ENCODE results near the gene CER1.
"Not testable (repeated sequence)": the region's sequence is repeated elsewhere in the genome, so short reads cannot be mapped to it uniquely, and the experiment has no call there.

Gene CER1

DNA sequence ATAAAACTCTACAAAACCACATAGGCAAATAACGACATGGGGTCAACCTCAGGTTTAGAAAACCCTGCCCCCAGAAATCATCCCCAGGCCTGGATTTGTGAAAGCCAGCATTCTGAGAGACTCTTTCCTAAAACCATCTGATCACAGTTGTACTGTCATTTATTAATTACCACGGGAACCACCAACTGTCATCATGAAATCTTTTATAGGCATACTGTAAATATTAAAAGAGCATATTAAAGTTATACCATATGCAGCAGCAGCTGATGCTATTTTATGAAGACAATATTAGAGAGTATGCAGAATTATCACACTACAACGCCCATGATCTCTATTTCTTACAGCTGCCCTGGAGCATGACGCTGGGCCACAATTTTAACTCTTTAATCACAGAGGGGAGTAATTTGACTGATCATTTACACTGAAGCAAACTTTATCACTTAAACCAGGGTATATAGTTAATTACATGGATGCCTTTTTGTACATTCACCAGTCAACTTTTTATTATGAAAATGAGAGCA, 20.3 kb downstream of the CER1 start:
- no peak overlapping the region for H3K4me3 Mint-ChIP-seq
- peaks cover 6% of the 10 kb centered on the region for H3K27me3 Mint-ChIP-seq (ENCODE audit: low read depth)
- no peaks in the 10 kb centered on the region for H3K4me1 Mint-ChIP-seq (ENCODE audit: low read depth)
- peaks cover 22% of the 10 kb centered on the region for H3K9me3 Mint-ChIP-seq
- H3K36me3 Mint-ChIP-seq (ENCODE audit: low read depth), result no peaks in the 10 kb centered on the region
- no peak for DNase-seq (ENCODE audit: low spot score)
- H3K27ac Mint-ChIP-seq, result no peak overlapping the region

DNA sequence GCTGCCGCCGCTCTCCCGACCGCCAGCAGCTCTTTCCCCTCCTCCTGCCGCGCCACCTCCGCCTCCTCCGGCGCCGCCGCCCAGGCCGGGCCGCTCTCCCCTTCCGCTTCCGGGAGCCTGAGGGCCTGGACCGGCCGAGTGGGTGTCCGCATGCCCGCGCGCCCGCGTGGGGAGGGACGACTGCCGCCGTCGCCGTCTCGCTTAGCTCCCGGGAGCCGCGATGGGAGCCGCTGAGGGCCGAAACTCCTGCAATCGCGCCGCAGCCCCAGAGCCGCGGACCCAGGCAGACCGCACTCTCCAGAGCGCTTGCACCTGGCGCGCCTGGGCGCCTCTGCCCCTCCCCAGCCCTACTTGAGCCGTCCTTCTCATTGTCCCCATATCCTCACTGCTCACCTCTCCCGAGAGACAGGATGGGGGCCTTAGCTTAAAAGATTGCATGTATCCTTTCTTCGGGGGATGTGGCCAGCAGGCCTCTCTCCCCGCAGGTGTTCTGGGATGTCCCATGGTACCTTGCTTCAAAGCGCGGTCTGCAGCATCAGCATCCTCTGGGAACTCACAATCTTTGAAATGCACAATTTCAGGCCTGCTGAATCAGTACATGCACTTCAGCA, 29.2 kb downstream of the CER1 start, which contains the start of gene ZDHHC21:
TSS of gene ZDHHC21 (minus strand) at position 182 of the 611 bp plus-strand sequence. CDS start 19,092 bp downstream, outside the sequence.
- peaks cover 25% of the 10 kb centered on the region for H3K4me1 Mint-ChIP-seq (ENCODE audit: low read depth)
- DNase-seq (ENCODE audit: low spot score), result peak; percentile 69
- peak within 1 kb of the TSS; percentile 94 for H3K4me3 Mint-ChIP-seq
- H3K36me3 Mint-ChIP-seq (ENCODE audit: low read depth), result peaks cover 12% of the 10 kb centered on the region
- H3K9me3 Mint-ChIP-seq, result no peaks in the 10 kb centered on the region
- H3K27ac Mint-ChIP-seq, result peak within 1 kb of the TSS; percentile 93
- peaks cover 7% of the 10 kb centered on the region for H3K27me3 Mint-ChIP-seq (ENCODE audit: low read depth)

DNA sequence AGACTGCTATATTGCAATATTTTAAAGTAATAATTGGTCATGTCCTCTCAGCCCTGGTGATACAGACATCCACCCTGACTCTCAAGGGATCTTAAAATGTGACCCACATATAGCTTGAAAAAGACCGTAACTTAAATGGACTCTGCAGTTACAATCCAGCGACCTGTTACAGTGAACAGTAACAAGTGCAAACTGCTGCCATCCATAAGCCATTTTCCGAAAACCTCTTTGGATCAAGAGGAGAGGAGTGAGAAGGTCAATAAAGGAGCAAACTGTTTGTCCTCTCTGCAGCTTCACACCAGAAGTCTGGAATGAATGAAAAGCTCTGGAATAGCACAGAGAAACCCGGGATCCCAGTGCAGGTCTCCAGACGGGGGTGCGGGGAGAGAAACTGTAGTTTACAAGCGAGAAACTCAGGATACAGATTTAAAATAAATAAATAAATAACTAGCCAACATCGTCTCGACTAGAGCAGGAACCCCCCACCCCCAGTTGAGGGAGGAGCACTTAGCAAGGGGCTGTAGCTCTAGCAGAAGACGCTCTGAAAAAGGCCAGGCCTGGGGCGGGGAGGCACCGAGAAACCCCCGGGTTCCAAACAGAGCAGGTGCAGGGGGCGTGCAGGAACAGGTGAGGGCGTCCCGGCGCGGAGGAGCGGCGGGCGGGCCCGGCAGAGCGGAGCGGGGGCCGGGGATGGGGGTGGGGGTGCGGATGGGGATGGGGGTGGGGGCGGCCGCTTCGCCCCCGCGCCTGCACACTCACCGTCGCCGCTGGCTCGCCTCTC, 29.9 kb downstream of the CER1 start:
- H3K27ac Mint-ChIP-seq, result peak overlapping the region; percentile 87
- H3K9me3 Mint-ChIP-seq, result no peaks in the 10 kb centered on the region
- H3K36me3 Mint-ChIP-seq (ENCODE audit: low read depth), result peaks cover 13% of the 10 kb centered on the region
- DNase-seq (ENCODE audit: low spot score), result no peak
- H3K4me1 Mint-ChIP-seq (ENCODE audit: low read depth), result peaks cover 26% of the 10 kb centered on the region
- H3K27me3 Mint-ChIP-seq (ENCODE audit: low read depth), result peaks cover 4% of the 10 kb centered on the region
- peak overlapping the region; percentile 94 for H3K4me3 Mint-ChIP-seq

DNA sequence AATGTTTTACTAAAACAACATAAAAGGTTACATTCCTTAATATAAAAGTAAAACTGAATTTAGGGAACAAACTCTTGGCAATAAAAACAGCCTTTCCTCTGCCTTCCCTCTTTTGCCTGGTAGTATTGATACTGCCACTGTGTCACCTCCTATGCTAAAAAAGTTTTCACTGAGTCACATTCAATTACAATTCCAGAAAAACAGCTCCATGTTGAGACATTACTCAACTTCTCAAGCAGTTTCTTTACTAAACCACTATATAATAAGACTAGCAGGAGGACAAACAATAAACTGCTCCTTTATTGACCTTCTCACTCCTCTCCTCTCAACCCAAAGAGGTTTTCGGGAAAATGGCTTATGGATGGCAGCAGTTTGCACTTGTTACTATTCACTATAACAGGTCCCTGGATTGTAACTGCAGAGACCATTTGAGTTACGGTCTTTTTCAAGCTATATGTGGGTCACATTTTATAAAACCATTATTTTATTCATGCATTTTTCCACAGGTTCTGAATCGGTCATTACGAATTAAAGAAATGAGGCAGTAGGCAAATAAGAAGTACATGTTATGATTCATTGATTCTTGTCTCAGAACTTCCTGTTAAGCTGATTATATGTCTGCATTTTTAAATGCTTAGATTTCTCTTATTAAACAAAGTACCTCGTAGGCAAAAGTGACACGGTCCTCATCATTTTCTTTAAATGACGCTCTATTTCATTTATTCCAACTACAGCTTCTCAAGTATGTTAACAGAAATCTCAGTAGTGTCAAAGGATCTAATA, 31.4 kb downstream of the CER1 start:
- Mint-ChIP-seq H3K27me3 (ENCODE audit: low read depth) (no peaks in the 10 kb centered on the region), H3K27ac (no peak overlapping the region), H3K4me3 (peak overlapping the region; percentile 30), H3K36me3 (ENCODE audit: low read depth) (peaks cover 21% of the 10 kb centered on the region), H3K4me1 (ENCODE audit: low read depth) (peaks cover 26% of the 10 kb centered on the region), H3K9me3 (no peaks in the 10 kb centered on the region)
- DNase-seq (ENCODE audit: low spot score), result no peak

DNA sequence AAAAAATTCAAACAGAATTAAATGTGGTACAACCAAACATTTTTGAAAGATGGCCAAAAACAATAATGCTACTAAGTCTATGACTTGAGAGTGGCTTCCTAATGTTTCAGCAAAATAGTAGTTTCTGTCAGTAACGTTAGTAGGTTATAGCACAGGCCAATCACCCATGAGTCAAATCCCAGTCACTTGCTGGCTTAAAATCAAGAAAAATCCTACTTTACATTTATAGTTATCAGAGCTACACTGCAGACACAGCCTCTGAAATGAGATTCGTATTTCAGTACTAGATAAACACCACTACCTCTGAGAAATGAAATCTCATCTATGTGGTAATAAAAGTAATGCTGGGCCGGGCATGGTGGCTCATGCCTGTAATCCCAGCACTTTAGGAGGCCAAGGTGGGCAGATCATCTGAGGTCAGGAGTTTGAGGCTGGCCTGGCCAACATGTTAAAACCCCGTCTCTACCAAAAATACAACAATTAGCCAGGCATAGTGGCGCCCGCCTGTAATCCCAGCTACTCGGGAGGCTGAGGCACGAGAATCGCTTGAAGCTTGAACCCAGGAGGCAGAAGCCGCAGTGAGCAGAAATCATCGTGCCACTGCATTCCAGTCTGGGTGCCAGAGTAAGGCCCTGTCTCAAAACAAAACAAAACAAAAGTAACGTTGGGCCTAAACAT, 35.4 kb downstream of the CER1 start:
- peaks cover 36% of the 10 kb centered on the region for H3K36me3 Mint-ChIP-seq (ENCODE audit: low read depth)
- no peak for DNase-seq (ENCODE audit: low spot score)

DNA sequence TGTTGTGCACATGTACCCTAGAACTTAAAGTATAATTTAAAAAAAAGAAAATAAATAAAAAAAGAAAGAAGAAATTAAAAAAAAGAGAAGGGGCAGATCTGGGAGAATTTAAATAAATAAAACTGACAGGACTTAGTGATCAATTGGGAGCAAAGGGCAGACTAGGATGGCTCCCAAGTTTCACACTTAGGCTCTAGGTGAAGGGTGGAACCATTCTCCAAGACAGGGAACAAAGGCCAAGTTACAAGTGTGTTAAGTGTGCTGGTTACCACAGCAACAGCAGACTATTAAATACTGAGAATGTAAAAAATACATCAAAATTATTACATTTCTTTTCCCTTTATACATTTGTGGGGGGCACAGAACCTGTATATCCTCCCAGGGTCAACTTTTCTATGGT, 36.4 kb downstream of the CER1 start:
- no peak for DNase-seq (ENCODE audit: low spot score)
- H3K36me3 Mint-ChIP-seq (ENCODE audit: low read depth), result peaks cover 38% of the 10 kb centered on the region
- H3K4me3 Mint-ChIP-seq, result no peak overlapping the region
- H3K4me1 Mint-ChIP-seq (ENCODE audit: low read depth), result peaks cover 16% of the 10 kb centered on the region
- peaks cover 6% of the 10 kb centered on the region for H3K9me3 Mint-ChIP-seq
- no peaks in the 10 kb centered on the region for H3K27me3 Mint-ChIP-seq (ENCODE audit: low read depth)
- no peak overlapping the region for H3K27ac Mint-ChIP-seq

More for the DNA sequence above, 35.4 kb downstream of the CER1 start:
- Mint-ChIP-seq H3K4me1 (ENCODE audit: low read depth) (peaks cover 23% of the 10 kb centered on the region), H3K9me3 (peaks cover 6% of the 10 kb centered on the region), H3K4me3 (no peak overlapping the region), H3K27ac (no peak overlapping the region), H3K27me3 (ENCODE audit: low read depth) (no peaks in the 10 kb centered on the region)

DNA sequence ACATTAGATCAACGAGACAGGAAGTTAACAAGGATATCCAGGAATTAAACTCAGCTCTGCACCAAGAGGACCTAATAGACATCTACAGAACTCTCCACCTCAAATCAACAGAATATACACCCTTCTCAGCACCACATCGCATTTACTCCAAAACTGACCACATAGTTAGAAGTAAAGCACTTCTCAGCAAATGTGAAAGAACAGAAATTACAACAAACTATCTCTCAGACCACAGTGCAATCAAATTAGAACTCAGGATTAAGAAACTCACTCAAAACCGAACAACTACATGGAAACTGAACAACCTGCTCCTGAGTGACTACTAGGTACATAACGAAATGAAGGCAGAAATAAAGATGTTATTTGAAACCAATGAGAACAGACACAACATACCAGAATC, 39.9 kb downstream of the CER1 start:
- not testable (repeated sequence) for DNase-seq (ENCODE audit: low spot score); H3K27ac Mint-ChIP-seq; H3K9me3 Mint-ChIP-seq; H3K4me1 Mint-ChIP-seq (ENCODE audit: low read depth); H3K4me3 Mint-ChIP-seq; H3K27me3 Mint-ChIP-seq (ENCODE audit: low read depth)
- peaks cover 36% of the 10 kb centered on the region for H3K36me3 Mint-ChIP-seq (ENCODE audit: low read depth)

DNA sequence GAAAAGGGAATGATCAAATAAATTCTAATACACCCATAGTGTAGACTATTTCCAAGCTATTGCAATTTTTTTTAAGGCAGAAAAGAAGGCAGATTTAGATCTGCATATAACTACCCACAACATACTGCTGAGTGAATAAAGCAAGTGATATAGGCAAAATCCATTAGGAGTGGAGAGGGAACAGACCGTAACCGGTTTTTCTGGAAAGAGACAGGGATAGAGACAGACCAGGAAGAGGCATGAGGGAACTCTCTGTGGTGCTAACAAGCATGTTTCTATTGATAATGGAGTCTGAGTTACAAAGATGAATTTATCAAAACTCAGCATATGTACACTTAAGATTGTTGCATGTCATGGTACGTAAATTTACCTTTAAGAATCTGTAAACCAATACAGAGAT, 43.8 kb downstream of the CER1 start:
- H3K27ac Mint-ChIP-seq, result no peak overlapping the region
- no peaks in the 10 kb centered on the region for H3K9me3 Mint-ChIP-seq
- H3K27me3 Mint-ChIP-seq (ENCODE audit: low read depth), result no peaks in the 10 kb centered on the region
- peaks cover 6% of the 10 kb centered on the region for H3K4me1 Mint-ChIP-seq (ENCODE audit: low read depth)
- peaks cover 22% of the 10 kb centered on the region for H3K36me3 Mint-ChIP-seq (ENCODE audit: low read depth)
- no peak overlapping the region for H3K4me3 Mint-ChIP-seq
- DNase-seq (ENCODE audit: low spot score), result no peak

DNA sequence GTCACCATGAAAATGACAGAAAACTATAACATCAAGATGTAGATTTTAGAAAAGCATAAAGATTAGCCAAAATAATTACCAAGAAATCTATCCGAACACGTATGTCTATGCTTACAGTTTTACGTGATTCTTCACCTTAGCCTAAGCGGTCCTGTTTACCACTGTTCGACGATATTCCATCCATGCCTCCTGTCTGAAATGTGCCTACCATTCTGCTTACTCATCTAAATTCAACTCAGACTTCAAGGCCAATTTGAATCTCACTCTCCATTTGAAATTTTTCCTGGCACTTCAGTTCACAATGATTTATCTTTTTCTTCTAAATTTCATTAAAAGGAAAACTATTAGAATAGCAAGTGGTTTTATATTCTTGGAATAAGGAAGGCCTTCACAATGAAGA, 44.7 kb downstream of the CER1 start:
- DNase-seq (ENCODE audit: low spot score), result no peak
- no peak overlapping the region for H3K27ac Mint-ChIP-seq
- H3K4me1 Mint-ChIP-seq (ENCODE audit: low read depth), result peaks cover 6% of the 10 kb centered on the region
- H3K36me3 Mint-ChIP-seq (ENCODE audit: low read depth), result peaks cover 21% of the 10 kb centered on the region
- no peaks in the 10 kb centered on the region for H3K27me3 Mint-ChIP-seq (ENCODE audit: low read depth)
- no peaks in the 10 kb centered on the region for H3K9me3 Mint-ChIP-seq
- no peak overlapping the region for H3K4me3 Mint-ChIP-seq

DNA sequence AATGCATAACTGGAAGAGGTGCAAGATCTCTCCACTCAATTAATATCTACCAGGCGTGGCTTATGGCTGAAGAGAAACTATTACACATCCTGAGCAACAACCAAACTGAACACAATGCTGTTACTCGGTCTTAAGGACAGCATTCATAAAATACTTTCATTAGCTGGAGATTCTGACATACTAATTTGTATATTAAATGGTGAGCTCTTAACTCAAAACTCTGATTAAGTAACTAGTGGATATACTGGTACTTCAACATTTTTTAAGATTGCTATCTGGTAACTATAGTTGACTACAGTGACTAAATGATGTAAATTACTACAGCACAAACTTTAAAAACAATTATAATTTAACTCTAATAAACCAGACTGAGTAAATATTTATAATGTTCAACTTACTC, 45.1 kb downstream of the CER1 start:
- DNase-seq (ENCODE audit: low spot score), result no peak
- H3K27ac Mint-ChIP-seq, result no peak overlapping the region

DNA sequence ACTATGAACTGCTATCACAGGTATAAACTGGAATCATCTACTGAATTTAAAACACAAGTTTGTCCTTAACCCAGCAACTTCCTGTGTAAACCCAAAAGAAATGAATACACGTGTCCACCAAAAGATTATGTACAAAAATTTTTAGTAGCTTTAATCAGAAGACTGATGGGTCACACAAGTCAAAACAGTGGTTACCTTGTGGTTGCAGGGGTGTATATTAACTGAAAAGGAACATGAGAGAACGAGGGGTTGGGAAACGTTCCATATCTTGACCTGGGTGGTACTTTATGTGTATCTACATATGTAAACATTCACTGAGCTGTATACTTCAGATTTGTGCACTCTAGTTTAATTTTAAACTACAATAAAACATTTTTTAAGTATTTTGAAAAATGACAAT, 47.9 kb downstream of the CER1 start:
- Mint-ChIP-seq H3K9me3 (no peaks in the 10 kb centered on the region), H3K4me3 (no peak overlapping the region), H3K4me1 (ENCODE audit: low read depth) (peaks cover 11% of the 10 kb centered on the region), H3K27ac (no peak overlapping the region), H3K36me3 (ENCODE audit: low read depth) (peaks cover 31% of the 10 kb centered on the region), H3K27me3 (ENCODE audit: low read depth) (no peaks in the 10 kb centered on the region)
- no peak for DNase-seq (ENCODE audit: low spot score)

More for the DNA sequence above, 45.1 kb downstream of the CER1 start:
- Mint-ChIP-seq H3K9me3 (no peaks in the 10 kb centered on the region), H3K4me3 (no peak overlapping the region), H3K4me1 (ENCODE audit: low read depth) (peaks cover 2% of the 10 kb centered on the region), H3K27me3 (ENCODE audit: low read depth) (no peaks in the 10 kb centered on the region), H3K36me3 (ENCODE audit: low read depth) (peaks cover 19% of the 10 kb centered on the region)

DNA sequence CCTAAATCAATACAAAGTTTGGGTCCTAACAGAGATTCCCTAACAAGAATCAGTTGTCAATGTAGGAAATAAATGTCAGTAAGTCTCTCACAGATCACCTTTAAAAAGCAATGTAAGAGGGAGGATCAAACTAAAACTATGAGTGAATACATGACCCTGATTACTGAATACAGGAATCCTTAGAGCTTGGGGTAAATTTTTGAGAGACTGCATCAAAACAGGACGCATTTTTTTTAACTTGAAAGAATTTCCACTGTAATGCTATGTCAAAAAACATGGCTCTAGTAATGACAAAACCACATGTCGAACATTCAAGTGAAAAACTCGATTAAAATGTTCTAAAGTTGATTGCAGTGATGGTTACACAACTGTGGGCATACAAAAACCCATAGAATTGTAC, 51.2 kb downstream of the CER1 start:
- Mint-ChIP-seq H3K27me3 (ENCODE audit: low read depth) (no peaks in the 10 kb centered on the region), H3K4me1 (ENCODE audit: low read depth) (peaks cover 9% of the 10 kb centered on the region), H3K4me3 (no peak overlapping the region), H3K9me3 (no peaks in the 10 kb centered on the region), H3K36me3 (ENCODE audit: low read depth) (peaks cover 18% of the 10 kb centered on the region), H3K27ac (no peak overlapping the region)
- no peak for DNase-seq (ENCODE audit: low spot score)

DNA sequence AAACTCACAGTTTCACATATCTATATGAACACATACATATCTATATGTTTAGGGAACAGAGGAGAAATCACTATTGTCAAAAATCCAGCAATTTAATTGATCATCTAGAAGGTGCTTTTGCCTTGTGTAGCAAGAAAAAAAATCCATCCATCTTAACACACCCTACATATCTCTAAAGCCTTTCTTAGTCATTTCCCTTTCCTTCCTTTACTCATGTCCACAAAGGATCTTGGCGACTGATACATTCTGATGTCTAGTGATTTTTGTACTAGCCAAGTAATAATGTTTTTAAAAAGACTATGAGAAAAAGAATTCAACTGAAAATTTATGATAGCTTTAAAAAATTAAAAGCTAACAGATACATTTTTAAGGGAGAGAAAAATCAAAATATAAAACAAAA, 51.8 kb downstream of the CER1 start:
- H3K27ac Mint-ChIP-seq, result no peak overlapping the region
- DNase-seq (ENCODE audit: low spot score), result no peak
- H3K4me1 Mint-ChIP-seq (ENCODE audit: low read depth), result peaks cover 9% of the 10 kb centered on the region
- peaks cover 16% of the 10 kb centered on the region for H3K36me3 Mint-ChIP-seq (ENCODE audit: low read depth)
- no peaks in the 10 kb centered on the region for H3K9me3 Mint-ChIP-seq
- no peaks in the 10 kb centered on the region for H3K27me3 Mint-ChIP-seq (ENCODE audit: low read depth)
- H3K4me3 Mint-ChIP-seq, result no peak overlapping the region
